Measurements from ENCODE around the gene URAD. TPM values are rescaled to one million over a fixed set of nuclear protein-coding genes. Genes with fewer than 3 reads are reported as not detected.

The URAD gene
- total RNA-seq, 2 donors from 2014 or later: not detected

DNA sequence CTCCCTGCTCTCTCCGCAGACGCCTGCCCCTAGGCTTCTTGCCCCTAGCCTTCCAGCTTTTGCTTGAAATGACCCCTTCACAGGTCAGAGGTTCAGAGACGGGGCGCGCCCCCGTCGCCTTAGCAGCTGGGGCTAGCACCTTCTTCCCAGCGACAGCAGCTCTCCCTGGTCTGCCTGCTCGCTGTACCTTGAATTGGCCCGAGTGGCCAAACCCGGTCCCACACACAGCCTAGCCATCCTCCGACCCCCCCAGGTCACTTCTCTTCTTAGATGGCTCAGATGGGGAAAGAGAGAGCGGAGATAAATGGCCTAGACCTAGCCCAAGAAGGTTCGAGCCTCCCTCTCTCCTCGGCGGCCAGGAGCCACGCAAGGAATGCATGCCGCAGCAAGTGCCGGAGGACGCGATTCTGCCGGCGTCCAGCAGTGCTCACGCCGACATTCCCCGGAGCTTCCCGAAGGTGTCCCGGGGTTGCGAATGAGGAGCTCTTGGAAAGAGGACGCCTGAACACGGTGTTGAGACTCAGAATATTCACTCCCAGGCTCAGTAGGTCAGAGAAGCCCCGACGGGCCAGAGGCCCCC, 20.7 kb downstream of the URAD start:
- TF ChIP-seq CTCF (IDR thresholded peaks at IDR 0.05): no peak
- no peak for TF ChIP-seq POLR2A (IDR thresholded peaks at IDR 0.05)
- no peak for TF ChIP-seq POLR2AphosphoS5 (IDR thresholded peaks at IDR 0.05)
- peaks cover 9% of the 10 kb centered on the region for H3K4me1 ChIP-seq (replicated peaks)
- H3K9me3 ChIP-seq: no peaks in the 10 kb centered on the region
- no peaks in the 10 kb centered on the region for H3K36me3 ChIP-seq
- 3% methylated on average over 33 of the region's 33 CpGs for WGBS
- peaks cover 44% of the 10 kb centered on the region for H3K27me3 ChIP-seq (replicated peaks; ENCODE audit: insufficient read depth)
- intact Hi-C loops (cut with DNase I): no loop called here
- H3K27ac ChIP-seq: no peak overlapping the region
- peak overlapping the region in 1 of 2 donors; percentile 14 for H3K4me3 ChIP-seq
- DNase-seq (ENCODE audit: low spot score): no peak

DNA sequence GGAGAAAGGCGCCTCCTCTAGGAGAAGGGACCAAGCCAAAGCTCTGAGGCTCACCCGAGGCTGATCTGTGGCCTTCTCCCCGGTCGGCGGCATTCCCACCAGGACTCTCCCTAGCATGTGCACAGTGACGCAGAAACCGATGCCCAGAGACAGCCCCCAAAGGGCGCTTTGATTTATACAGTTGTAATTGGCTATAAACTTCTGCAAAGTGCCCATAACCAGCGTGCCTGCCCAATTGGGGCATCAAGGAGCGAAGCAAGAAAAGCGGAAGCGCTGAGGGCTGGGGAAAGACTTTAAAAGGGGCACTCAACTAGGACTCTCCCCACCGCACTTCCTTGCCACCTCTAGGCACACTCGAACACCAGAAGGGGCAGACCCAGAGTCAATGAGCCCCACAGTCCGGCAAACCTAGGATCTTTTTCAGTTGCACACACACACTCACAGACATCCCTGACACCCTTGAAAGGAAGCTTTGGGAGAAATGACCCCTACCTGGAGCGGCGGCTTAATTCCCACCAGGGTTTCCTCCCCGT, 21.2 kb downstream of the URAD start:
- no peaks in the 10 kb centered on the region for H3K36me3 ChIP-seq
- intact Hi-C loops (cut with DNase I): no loop called here
- DNase-seq (ENCODE audit: low spot score): no peak
- TF ChIP-seq POLR2A (IDR thresholded peaks at IDR 0.05) (no peak), POLR2AphosphoS5 (IDR thresholded peaks at IDR 0.05) (no peak), CTCF (IDR thresholded peaks at IDR 0.05) (no peak)
- WGBS: 12% methylated on average over 18 of the region's 18 CpGs
- H3K4me1 ChIP-seq (replicated peaks): peaks cover 9% of the 10 kb centered on the region
- H3K9me3 ChIP-seq: no peaks in the 10 kb centered on the region
- H3K4me3 ChIP-seq: peak overlapping the region in 1 of 2 donors; percentile 4
- H3K27me3 ChIP-seq (replicated peaks; ENCODE audit: insufficient read depth): peaks cover 40% of the 10 kb centered on the region
- no peak overlapping the region for H3K27ac ChIP-seq

- peaks cover 9% of the 10 kb centered on the region for H3K4me1 ChIP-seq (replicated peaks)
- peaks cover 36% of the 10 kb centered on the region for H3K27me3 ChIP-seq (replicated peaks; ENCODE audit: insufficient read depth)
- TF ChIP-seq POLR2AphosphoS5 (IDR thresholded peaks at IDR 0.05) (no peak), CTCF (IDR thresholded peaks at IDR 0.05) (no peak), POLR2A (IDR thresholded peaks at IDR 0.05) (no peak)
- DNase-seq (ENCODE audit: low spot score): no peak
- 8% methylated on average over 29 of the region's 38 CpGs for WGBS
- H3K9me3 ChIP-seq: no peaks in the 10 kb centered on the region
- peak overlapping the region in 1 of 2 donors; percentile 12 for H3K27ac ChIP-seq
- intact Hi-C loops (cut with DNase I): no loop called here
- H3K4me3 ChIP-seq: peak overlapping the region in 1 of 2 donors; percentile 14
- H3K36me3 ChIP-seq: no peaks in the 10 kb centered on the region
These were observed 21.8 kb downstream of the URAD start for GRCh38 chr13:27966641-27967202.

DNA sequence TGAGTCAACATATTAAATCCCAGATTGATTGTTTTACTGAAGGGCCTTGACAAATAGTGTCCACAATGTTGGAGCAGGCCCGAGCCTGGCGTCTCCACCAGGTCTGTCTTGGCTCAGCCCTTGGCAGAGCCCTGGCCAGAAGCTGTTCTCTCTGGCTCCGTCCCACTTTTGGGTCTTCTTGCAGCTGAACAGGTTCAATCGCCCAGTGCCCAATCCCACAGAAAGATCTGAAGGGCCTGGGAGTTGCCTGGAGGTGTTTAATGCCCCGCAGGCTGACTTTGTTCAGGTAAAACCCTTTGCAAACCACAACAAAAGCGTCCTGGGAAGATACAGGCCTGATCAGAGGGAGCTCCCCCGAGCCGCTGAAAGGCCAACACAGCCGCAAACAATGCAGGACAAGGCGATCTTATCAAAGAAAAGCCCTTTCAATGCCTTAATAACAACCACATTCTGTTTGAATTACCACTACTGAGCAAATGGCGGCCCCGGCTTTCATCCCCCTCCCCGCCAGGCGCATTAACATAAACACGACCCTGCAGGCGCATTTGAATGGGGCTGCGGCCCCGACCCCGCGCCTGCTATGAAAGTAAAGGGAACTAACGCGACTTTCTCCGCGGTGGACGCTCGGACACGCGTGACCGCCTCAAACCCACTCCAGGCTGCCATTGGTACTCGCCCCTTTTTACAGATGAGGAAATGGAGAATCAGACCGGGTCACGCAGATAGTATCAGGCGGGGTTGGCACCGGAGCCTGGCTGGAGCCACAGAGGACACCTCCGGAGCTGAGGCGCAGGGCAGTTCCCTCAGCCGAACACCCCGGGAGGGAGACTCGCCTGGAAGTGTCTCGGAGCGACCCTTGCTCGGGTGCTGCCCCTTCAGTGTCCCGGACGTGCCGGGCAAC, 22.5 kb downstream of the URAD start:
- no peaks in the 10 kb centered on the region for H3K36me3 ChIP-seq
- intact Hi-C loops (cut with DNase I): no loop called here
- DNase-seq (ENCODE audit: low spot score): peak; percentile 79
- peaks cover 32% of the 10 kb centered on the region for H3K27me3 ChIP-seq (replicated peaks; ENCODE audit: insufficient read depth)
- H3K9me3 ChIP-seq: no peaks in the 10 kb centered on the region
- H3K4me3 ChIP-seq: peak overlapping the region in 1 of 2 donors; percentile 14
- WGBS: 5% methylated on average over 45 of the region's 45 CpGs
- peaks cover 9% of the 10 kb centered on the region for H3K4me1 ChIP-seq (replicated peaks)
- TF ChIP-seq POLR2AphosphoS5 (IDR thresholded peaks at IDR 0.05) (peak; percentile 67), POLR2A (IDR thresholded peaks at IDR 0.05) (no peak), CTCF (IDR thresholded peaks at IDR 0.05) (no peak)
- H3K27ac ChIP-seq: peak overlapping the region in 1 of 2 donors; percentile 12

Measured in prostate gland (tissue), 2 donors.